ENCODE data around the gene GYS2. TPM values are rescaled to one million over a fixed set of nuclear protein-coding genes. Genes with fewer than 3 reads are reported as not detected.

Gene GYS2
- total RNA-seq, 1 experiment from 2014 or later: 0.66 TPM

DNA sequence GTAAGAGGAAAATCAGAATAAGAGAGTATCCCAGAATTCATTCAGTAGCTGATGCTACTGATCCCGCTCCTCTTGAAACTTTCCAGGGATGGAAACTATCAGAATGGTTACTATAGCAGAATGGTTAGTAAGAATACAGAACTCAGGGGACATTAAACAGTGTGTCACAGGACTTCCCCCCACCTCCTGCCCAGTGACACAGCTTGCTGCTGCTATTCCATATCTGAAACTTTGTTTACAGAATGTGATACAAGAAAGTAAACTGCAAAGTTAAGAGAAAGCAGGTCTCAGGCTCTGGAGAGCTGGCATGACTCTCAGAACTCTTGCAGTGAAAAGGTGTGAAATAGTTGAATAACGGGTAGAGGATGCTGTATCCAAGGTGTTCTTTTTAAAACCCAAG lies 75.2 kb downstream of the GYS2 start:
- Histone ChIP-seq H3K27me3 (replicated peaks; ENCODE audit: control insufficient read depth, insufficient read depth, low read length) (no peaks in the 10 kb centered on the region), H3K36me3 (ENCODE audit: control insufficient read depth, insufficient read depth, low read length) (no peaks in the 10 kb centered on the region), H3K4me3 (ENCODE audit: low read depth, low read length) (no peak overlapping the region), H3K4me1 (peaks cover 46% of the 10 kb centered on the region), H3K9me3 (no peaks in the 10 kb centered on the region)
- Mint-ChIP-seq H3K27me3 (ENCODE audit: insufficient read depth, unreplicated experiment) (no peaks in the 10 kb centered on the region), H3K36me3 (ENCODE audit: insufficient read depth, unreplicated experiment) (peaks cover under 1% of the 10 kb centered on the region), H3K27ac (ENCODE audit: unreplicated experiment) (peak overlapping the region; percentile 3), H3K4me1 (ENCODE audit: low read depth, unreplicated experiment) (peaks cover 30% of the 10 kb centered on the region), H3K9me3 (ENCODE audit: unreplicated experiment) (peaks cover 12% of the 10 kb centered on the region), H3K4me3 (ENCODE audit: unreplicated experiment) (peak overlapping the region; percentile 12)
- TF ChIP-seq, protein P1, sequence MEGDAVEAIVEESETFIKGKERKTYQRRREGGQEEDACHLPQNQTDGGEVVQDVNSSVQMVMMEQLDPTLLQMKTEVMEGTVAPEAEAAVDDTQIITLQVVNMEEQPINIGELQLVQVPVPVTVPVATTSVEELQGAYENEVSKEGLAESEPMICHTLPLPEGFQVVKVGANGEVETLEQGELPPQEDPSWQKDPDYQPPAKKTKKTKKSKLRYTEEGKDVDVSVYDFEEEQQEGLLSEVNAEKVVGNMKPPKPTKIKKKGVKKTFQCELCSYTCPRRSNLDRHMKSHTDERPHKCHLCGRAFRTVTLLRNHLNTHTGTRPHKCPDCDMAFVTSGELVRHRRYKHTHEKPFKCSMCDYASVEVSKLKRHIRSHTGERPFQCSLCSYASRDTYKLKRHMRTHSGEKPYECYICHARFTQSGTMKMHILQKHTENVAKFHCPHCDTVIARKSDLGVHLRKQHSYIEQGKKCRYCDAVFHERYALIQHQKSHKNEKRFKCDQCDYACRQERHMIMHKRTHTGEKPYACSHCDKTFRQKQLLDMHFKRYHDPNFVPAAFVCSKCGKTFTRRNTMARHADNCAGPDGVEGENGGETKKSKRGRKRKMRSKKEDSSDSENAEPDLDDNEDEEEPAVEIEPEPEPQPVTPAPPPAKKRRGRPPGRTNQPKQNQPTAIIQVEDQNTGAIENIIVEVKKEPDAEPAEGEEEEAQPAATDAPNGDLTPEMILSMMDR (IDR thresholded peaks at IDR 0.05; ENCODE audit: insufficient read depth in 1 of 2, low read depth in 1 of 2, low read length in 1 of 2, severe bottlenecking in 1 of 2, unreplicated experiment in 1 of 2): no peak
- CTCF ChIA-PET: no interaction called here
- intact Hi-C loops (cut with micrococcal nuclease; ENCODE audit: unreplicated experiment): no loop called here
- no TSS peak for BruUV-seq (replicated peaks)
- POLR2A ChIA-PET: no interaction called here
- DNase-seq: no peak

DNA sequence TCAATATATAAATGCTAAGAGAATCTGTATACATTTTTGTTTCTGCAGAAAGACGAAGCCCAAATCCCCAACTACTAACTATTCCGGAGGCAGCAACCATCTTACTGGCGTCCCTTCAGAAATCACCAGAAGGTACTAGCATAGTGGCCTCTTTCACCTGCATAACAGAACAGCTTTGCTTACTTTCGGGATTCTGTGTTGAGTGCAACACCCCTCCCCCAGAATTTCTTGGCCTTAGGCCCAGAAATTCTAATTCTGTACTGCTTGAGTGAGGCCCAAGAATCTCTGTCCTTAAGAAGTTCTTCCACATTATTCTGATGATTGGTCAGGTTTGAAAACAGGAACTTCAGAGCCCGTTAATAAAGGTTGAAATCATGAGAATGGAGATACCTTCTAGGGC lies 75.7 kb downstream of the GYS2 start:
- DNase-seq: no peak
- H3K27ac Mint-ChIP-seq (ENCODE audit: unreplicated experiment): no peak overlapping the region
- H3K4me1 ChIP-seq: peaks cover 49% of the 10 kb centered on the region
- ChIA-PET POLR2A (no interaction called here), CTCF (no interaction called here)
- H3K27me3 Mint-ChIP-seq (ENCODE audit: insufficient read depth, unreplicated experiment): no peaks in the 10 kb centered on the region
- peaks cover 17% of the 10 kb centered on the region for H3K9me3 Mint-ChIP-seq (ENCODE audit: unreplicated experiment)
- no TSS peak for BruUV-seq (replicated peaks)
- intact Hi-C loops (cut with micrococcal nuclease; ENCODE audit: unreplicated experiment): no loop called here
- no peak overlapping the region for H3K4me3 Mint-ChIP-seq (ENCODE audit: unreplicated experiment)
- H3K27me3 ChIP-seq (replicated peaks; ENCODE audit: control insufficient read depth, insufficient read depth, low read length): no peaks in the 10 kb centered on the region
- H3K4me1 Mint-ChIP-seq (ENCODE audit: low read depth, unreplicated experiment): peaks cover 35% of the 10 kb centered on the region
- TF ChIP-seq, protein P1 (IDR thresholded peaks at IDR 0.05; ENCODE audit: insufficient read depth in 1 of 2, low read depth in 1 of 2, low read length in 1 of 2, severe bottlenecking in 1 of 2, unreplicated experiment in 1 of 2): no peak
- H3K36me3 ChIP-seq (ENCODE audit: control insufficient read depth, insufficient read depth, low read length): no peaks in the 10 kb centered on the region
- H3K36me3 Mint-ChIP-seq (ENCODE audit: insufficient read depth, unreplicated experiment): peaks cover 5% of the 10 kb centered on the region
- no peak overlapping the region for H3K4me3 ChIP-seq (ENCODE audit: low read depth, low read length)
- no peaks in the 10 kb centered on the region for H3K9me3 ChIP-seq

DNA sequence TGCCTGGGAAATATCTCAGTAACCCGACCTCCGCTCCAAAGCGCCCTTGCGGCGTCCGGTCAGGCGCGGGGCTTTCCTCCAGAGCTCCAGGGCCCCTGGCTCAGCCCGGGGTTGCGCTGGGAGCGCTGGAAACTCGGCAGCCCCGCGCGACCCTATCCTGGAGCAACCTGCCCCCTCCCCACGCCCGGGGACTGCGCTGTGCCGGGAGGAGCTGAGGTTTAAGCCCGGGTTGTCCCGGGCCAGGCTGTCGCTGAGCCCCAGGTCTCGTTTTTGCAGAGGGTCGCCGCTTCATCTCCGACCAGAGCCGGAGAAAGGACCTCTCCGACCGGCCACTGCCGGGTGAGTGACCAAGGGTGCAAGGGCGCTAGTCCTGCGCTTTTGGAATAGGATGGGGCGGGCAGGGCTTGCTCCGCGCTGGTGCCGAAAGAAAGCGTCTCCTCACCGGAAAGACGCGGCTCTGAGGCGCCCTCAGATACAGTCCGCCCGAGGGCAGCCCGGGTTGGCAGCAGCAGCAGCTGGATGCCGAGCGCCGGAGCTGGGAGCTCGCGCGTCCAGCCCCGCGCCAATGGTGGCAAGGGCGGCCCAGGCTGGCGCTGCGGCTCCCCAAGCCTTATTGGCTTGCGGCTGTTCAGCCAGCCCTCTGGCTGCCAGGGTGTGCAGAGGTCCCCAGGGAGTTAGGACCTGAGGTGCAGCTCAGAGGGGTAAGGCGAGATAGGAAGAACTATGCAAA lies 77.0 kb downstream of the GYS2 start:
- Histone ChIP-seq H3K9me3 (no peaks in the 10 kb centered on the region), H3K4me1 (peaks cover 57% of the 10 kb centered on the region), H3K4me3 (ENCODE audit: low read depth, low read length) (peak overlapping the region; percentile 39), H3K27me3 (replicated peaks; ENCODE audit: control insufficient read depth, insufficient read depth, low read length) (no peaks in the 10 kb centered on the region), H3K36me3 (ENCODE audit: control insufficient read depth, insufficient read depth, low read length) (no peaks in the 10 kb centered on the region)
- ChIA-PET CTCF (no interaction called here), POLR2A (interaction anchor here (0.6 to 0.8 kb wide), 2 partner anchors 187 to 508 kb away, joined by 3 to 4 read pairs; no protein-coding TSS in a partner anchor)
- H3K9me3 Mint-ChIP-seq (ENCODE audit: unreplicated experiment): peaks cover 20% of the 10 kb centered on the region
- peak overlapping the region; percentile 43 for H3K4me3 Mint-ChIP-seq (ENCODE audit: unreplicated experiment)
- H3K4me1 Mint-ChIP-seq (ENCODE audit: low read depth, unreplicated experiment): peaks cover 47% of the 10 kb centered on the region
- peak in 1 of 2 experiments; percentile 46 for DNase-seq
- H3K27ac Mint-ChIP-seq (ENCODE audit: unreplicated experiment): no peak overlapping the region
- H3K27me3 Mint-ChIP-seq (ENCODE audit: insufficient read depth, unreplicated experiment): no peaks in the 10 kb centered on the region
- BruUV-seq (replicated peaks): no TSS peak
- intact Hi-C loops (cut with micrococcal nuclease; ENCODE audit: unreplicated experiment): no loop called here
- peaks cover 5% of the 10 kb centered on the region for H3K36me3 Mint-ChIP-seq (ENCODE audit: insufficient read depth, unreplicated experiment)
- TF ChIP-seq, protein P1 (IDR thresholded peaks at IDR 0.05; ENCODE audit: insufficient read depth in 1 of 2, low read depth in 1 of 2, low read length in 1 of 2, severe bottlenecking in 1 of 2, unreplicated experiment in 1 of 2): no peak

All from Caco-2 (cell line).